SHP77 treated with DMSO at 0.1 percent for 48 hours (cell line): Measurements from ENCODE around the gene LINGO1.
A peak's percentile ranks its signal among the peaks of the same experiment; 100 is the strongest.

Experiments
- DNase-seq: peaks from one replicate; lab custom pipeline; 2025; lab: John Stamatoyannopoulos, UW

The LINGO1 gene

GRCh38 chr15:77597804-77598453 lies 34.8 kb downstream of the LINGO1 start:
- no peak for DNase-seq

GRCh38 chr15:77596821-77597803 lies 35.6 kb downstream of the LINGO1 start:
- no peak for DNase-seq

- no peak for DNase-seq
These were observed 37.5 kb downstream of the LINGO1 start for GRCh38 chr15:77595231-77595630.

- DNase-seq = no peak
These were observed 40.0 kb downstream of the LINGO1 start for GRCh38 chr15:77592758-77593157.

GRCh38 chr15:77591968-77592613 lies 40.6 kb downstream of the LINGO1 start:
- DNase-seq = no peak

GRCh38 chr15:77589839-77590238 lies 42.9 kb downstream of the LINGO1 start:
- no peak for DNase-seq

- DNase-seq = no peak
These were observed 44.6 kb downstream of the LINGO1 start for GRCh38 chr15:77588126-77588525.

GRCh38 chr15:77584691-77585090 lies 48.0 kb downstream of the LINGO1 start:
- no peak for DNase-seq

GRCh38 chr15:77584201-77584600 lies 48.5 kb downstream of the LINGO1 start:
- DNase-seq = peak; percentile 8

- no peak for DNase-seq
These were observed 49.9 kb downstream of the LINGO1 start for GRCh38 chr15:77582763-77583162.

- no peak for DNase-seq
These were observed 50.7 kb downstream of the LINGO1 start for GRCh38 chr15:77581896-77582569.

GRCh38 chr15:77580996-77581682 lies 51.6 kb downstream of the LINGO1 start:
- DNase-seq = no peak

- DNase-seq = no peak
These were observed 53.1 kb downstream of the LINGO1 start for GRCh38 chr15:77579498-77580188.

- no peak for DNase-seq
These were observed 53.9 kb downstream of the LINGO1 start for GRCh38 chr15:77578641-77579372.

GRCh38 chr15:77577366-77577950 lies 55.3 kb downstream of the LINGO1 start:
- no peak for DNase-seq

- no peak for DNase-seq
These were observed 56.2 kb downstream of the LINGO1 start for GRCh38 chr15:77576538-77576937.

- DNase-seq = no peak
These were observed 57.3 kb downstream of the LINGO1 start for GRCh38 chr15:77575203-77575934.

GRCh38 chr15:77574521-77575202 lies 58.0 kb downstream of the LINGO1 start:
- no peak for DNase-seq
